Stimulated activated CD8-positive, alpha-beta memory T cell treated with anti-CD3 and anti-CD28 coated beads, Interleukin-7, amount 100 ng/mL, for 4 hours (primary cell): Measurements from ENCODE around the gene RBM22.
"Not testable (repeated sequence)": the region's sequence is repeated elsewhere in the genome, so short reads cannot be mapped to it uniquely, and the experiment has no call there.

ENCODE experiments used
- DNase-seq, 2 donors: peaks; one replicate each; pipeline ENCODE4 v3.0.0-alpha.2; 2020; ENCODE audit warnings: low read depth in 2 of 2

RBM22 gene

DNA sequence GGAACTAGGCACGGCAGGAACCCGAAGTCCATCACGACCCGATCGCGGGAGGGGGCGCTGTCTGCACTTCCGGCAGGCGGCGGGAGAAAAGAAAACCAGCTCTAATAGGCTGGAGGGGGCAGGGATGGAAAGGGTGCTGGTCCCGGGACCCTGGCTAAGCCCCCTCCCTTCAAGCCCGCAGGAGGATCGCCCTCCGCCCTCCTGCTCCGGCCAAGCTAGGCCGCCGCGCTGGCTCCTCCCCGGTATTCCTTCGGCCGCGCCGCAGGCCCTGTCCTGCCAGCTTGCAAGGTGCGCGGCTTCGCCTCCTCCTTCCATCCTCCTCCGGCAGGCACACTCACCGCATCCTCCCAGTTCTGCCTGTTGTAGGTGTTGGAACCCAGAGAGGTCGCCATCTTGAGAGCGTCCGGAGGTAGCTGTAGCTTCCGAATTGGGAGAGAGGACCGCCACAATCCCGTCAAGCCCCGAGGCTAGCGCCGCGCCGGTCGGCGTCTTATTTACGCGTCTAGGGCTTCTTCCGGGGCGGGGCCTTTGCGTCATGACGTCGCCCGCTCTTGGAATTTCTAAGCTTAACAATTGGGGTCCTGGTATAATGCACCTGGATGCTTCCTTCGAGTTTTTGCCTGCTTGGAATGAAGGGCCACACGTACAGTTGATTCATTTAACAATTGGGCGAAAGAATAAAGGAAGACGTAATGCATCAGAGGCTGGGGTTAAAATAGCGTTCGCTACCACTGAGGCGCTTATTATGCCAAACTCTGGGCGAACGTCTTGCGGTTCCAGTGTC lies at the start of gene RBM22:
RBM22 (minus strand) TSS at position 469 of the 784 bp plus-strand sequence; CDS start at position 392, 77 bp downstream.
- peak; percentile 85 to 87 for DNase-seq

DNA sequence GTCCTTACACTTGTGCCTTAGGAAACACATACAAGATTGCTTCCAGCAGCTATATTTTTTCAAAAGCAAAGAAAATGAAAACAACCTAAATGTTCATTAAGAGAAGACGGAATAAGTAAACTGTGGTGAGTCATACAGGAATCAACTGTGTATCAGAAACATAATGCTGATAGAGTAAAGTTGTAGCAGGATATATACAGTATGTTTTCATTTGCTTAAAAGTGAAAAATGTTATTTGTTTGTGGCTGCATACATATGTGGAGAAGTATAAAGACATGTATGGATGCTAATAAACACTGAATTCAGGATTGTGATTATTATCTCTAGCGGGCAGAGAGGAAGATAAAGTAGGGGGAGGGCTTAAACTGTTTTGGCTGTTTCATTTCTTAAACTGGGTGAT lies 49.6 kb upstream of the RBM22 start:
- no peak for DNase-seq

DNA sequence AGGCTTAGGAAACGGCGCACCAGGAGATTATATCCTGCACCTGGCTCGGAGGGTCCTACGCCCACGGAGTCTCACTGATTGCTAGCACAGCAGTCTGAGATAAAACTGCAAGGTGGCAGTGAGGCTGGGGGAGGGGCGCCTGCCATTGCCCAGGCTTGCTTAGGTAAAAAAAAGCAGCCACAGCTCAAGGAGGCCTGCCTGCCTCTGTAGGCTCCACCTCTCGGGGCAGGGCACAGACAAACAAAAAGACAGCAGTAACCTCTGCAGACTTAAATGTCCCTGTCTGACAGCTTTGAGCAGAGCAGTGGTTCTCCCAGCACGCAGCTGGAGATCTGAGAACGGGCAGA lies 42.3 kb upstream of the RBM22 start:
- DNase-seq: not testable (repeated sequence)

DNA sequence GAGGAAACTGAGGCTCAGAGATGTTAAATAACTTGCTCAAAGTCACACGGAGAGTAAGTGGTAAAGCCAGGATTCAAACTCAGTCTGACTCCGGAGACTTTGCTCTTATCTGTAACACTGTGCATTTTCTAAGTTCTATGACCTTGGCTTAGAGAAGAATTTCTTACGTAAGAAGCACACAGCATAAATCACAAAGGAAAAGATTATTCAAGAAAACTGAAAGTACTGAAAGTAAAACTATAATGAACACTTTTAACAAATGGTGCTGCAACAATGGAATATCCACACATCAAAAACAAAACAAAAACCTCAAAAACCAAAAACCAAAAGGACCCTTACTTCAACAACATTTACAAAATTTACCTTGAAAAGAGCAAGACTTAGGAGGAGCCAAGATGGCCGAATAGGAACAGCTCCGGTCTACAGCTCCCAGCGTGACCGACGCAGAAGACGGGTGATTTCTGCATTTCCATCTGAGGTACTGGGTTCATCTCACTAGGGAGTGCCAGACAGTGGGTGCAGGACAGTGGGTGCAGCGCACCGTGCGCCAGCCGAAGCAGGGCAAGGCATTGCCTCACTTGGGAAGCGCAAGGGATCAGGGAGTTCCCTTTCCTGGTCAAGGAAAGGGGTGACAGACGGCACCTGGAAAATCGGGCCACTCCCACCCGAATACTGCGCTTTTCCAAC lies 41.7 kb upstream of the RBM22 start:
- not testable (repeated sequence) for DNase-seq

DNA sequence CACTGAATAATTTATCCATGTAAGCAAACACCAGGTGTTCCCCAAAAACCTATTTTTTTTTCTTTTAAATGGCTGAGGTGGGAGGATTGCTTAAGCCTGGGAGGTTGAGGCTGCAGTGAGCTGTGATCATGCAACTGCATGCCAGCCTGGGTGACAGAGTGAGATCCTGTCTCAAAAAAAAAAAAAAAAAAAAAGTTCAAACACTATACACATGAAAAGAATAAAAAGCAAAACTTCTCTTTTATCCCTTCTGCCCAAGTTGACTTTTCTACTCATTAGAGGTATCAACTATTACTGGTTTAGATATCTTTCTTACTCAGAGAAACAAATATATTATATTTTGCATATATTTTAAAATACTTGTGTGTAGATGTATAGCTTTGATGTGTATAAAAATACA lies 40.1 kb upstream of the RBM22 start:
- no peak for DNase-seq

DNA sequence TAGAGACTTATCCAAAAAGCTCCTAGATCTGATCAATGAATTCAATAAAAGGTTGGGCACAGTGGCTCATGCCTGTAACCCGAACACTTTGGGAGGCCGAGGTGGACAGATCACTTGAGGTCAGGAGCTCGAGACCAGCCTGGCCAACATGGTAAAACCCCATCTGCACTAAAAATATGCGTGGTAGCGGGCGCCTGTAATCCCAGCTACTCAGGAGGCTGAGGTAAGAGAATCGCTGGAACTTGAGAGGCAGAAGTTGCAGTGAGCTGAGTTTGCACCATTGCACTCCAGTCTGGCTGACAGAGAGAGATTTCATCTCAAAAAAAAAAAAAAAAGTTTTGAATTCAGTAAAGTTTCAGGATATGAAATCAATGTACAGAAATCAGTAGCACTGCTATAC lies 38.0 kb upstream of the RBM22 start:
- no peak for DNase-seq

DNA sequence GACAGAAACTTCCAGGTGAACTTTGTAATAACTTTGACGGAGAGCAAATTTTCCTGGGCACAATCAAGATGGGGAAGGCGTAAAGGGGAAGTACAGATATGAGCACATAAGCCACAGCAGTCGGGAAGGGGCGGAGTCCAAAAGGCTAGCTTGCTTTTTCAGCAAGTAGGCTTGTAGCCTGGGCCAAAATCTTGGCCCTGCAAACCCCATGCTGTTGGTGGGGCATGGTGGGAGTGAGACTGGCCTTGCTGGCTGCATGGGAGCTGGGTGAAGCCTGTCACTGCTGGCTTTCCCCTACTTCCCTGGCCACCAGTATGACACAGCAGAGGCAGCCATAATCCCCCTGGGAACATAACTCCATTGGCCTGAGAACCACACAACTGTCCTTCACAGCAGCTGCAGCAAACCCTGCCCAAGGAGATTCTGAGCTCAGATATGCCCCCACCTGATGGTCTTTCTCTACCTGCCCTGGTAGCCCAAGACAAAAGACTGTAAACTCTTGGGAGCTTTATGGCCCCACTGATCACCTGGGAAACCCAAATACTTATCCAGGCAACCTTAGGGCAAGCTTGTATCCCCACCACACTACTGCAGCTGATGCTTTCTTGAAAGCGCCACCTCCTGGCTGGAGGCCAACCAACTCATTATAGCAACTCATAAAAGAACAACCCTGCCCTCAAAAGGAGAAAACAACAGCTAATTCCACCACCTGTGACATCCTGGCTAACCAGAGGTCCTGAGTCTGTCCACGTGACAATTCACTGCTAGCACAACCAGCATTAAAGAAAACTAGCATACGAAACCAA lies 33.9 kb upstream of the RBM22 start:
- no peak for DNase-seq

DNA sequence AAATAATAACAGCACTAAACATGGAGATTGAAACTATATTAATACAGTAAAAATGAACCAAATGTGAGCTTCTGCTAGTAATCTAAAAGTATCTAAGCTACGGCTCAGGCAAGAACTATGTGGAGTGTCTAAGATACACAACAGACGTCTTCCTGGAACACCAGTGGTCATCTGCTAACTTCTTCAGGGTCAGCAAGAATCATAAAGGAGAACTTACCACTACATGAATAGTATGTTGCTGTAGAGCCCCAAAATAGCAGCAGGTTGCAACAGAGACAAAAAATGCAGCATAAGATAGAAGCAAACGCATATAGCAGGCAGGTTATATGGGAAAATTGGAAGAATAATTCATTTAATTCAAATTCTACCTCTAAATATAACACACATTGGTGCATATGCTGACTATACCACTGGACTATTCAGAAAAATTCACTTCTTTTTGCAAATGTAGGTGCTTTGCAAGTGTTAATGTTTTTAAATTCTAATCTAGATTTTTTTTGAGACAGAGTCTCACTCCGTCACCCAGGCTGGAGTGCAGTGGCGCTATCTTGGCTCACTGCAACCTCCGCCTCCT lies 30.9 kb upstream of the RBM22 start:
- DNase-seq: no peak

DNA sequence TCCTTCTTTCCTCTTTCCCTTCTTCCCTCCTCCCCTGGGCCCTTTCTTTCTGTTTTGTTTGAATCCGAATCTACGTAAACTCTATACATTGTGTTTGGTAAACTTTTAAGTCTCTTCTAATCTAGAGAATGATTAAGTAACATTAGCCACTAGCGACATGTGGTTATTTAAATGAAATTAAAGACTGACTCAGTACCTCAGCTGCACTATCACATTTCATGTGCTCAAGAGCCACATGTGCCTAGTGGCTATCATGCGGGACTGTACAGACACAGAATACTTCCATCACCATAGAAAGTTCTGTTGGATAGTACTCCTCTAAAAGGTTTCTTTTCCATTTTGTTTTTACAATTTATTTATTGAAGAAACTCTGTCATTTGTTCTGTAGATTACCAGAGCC lies 29.0 kb upstream of the RBM22 start:
- DNase-seq: no peak

DNA sequence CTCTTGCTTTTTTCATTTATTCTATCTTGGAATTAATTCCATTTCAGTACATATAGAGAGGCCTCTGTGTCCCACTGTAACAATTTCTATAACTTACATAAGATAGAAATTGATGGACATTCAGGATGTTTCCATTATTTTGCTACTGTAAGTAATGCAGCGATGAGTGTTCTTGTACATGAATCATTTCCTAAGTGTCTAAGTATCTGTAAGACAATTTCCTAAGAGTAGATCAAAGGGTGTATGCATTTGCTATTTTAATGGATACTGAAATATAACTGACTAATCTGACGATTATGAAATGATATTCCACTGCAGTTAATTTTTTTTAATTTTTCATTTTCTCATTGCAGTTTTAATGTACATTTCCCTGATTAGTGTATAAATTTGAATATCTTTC lies 23.0 kb upstream of the RBM22 start:
- no peak for DNase-seq

DNA sequence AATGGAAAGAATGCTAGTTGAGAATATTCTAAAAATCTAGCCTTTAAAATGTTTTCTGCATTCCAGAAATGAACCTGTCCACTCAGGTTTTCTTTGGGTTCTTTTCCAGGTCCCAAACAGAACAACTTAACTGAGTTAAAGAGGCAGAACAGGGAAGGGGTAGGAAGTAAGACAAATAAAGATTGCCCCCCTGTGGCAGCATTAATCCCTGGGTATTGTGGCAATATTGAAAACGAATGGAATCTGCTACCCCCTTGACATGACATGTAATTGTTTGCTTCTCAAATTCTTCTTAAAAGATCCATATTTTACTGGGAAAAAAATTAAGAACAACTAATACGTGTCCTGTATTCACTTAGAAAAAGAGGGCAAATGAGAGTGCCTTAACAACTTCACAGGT lies 9.3 kb upstream of the RBM22 start:
- DNase-seq: no peak

DNA sequence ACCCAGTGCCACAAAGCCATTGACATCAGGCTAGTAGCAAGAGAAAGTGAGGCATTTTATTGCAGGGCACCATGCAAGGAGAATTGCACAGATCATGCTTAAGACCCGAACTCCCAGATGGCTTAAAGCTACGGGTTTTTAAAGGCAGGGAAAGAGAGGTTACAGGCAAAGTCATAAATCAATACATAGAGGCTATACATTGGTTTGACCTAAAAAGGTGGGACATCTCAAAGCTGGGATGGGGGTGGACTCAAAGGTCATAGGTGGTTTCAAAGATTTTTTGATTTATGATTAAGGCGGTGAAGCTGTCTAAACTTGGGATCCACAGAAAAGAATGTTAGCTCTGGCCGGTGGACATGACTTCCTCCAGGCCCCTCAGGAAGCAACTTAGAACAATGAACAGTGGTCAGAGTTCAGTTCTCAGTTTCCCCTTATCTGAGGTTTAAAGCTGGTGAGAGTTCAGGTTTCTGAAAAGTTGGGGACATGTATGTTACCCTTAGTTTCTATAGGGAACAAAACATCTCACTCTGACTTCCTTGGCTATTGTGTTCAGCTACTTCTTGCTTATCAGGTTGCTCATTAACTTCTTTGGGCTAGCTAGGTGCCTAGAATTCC lies 6.0 kb upstream of the RBM22 start:
- DNase-seq: no peak

DNA sequence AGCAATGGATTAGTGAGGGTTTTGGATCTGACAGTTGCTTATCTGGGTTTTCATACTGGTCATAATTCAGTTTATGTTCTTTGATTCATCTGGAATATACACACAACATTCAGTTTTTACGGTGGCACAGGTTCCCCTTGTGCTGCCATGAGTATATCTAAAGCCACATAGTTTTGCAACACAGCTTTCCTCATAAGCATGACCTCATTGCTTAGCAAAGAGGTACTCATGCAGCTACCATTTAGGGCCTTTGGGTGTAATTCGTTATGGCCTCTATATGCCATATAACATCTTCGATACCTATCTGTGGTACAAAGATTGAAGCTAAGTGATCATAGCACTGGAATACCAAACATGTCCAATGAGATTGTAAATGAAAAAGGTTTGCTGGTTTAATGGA lies 2.9 kb upstream of the RBM22 start:
- DNase-seq: no peak

DNA sequence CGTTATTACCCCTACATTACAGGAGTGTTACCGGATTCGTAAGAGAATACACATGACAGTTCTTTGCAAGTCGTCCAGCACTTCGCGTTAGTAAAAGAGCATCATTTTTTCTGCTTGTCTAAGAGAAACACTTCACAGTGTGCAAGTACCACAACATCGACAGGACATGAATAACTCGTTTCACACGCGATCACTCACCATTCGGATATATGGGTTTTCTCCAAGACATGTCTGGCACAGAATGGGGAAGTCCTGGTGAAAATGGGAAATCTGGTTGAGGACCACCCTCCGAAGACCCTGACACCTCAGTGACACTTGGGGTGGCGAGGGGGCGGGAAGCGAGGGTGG lies 642 bp downstream of the RBM22 start:
- no peak for DNase-seq

DNA sequence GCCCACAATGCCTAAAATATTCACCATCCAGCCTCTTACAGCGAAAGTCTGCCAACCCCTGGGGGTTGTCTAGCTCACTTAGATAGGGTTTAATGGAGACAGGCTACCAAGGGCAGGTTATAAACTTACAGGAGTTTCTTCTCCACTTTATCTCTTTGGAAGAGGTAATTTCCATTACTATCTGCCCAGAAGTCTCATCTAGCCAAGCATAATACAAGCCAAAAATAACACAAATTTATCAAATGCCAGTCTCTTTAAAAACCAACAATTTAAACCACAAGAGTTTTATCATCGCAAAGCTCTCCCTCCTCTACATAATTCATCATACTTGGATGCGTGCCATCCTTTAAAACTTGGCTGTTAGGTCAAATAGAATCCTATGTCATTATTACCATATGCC lies 6.2 kb downstream of the RBM22 start:
- DNase-seq: no peak

DNA sequence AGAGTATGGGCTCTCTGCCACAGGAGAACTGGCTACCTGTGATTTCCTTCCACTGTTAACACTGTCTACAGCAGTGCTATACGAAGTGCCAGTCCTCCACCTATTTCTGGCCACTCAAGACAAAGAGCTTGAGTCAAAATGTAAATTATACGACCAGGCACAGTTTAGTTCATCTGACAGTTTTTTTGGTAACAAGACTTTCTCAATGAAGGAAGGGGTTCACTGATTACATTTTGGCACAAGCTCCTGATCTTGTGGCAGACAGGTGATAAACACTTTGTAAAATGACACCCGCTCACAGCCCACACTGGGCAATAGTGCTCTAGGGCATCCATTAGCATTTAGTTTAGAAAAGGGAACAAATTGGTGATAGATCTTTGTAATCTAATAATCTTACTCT lies 8.6 kb downstream of the RBM22 start:
- DNase-seq: no peak

DNA sequence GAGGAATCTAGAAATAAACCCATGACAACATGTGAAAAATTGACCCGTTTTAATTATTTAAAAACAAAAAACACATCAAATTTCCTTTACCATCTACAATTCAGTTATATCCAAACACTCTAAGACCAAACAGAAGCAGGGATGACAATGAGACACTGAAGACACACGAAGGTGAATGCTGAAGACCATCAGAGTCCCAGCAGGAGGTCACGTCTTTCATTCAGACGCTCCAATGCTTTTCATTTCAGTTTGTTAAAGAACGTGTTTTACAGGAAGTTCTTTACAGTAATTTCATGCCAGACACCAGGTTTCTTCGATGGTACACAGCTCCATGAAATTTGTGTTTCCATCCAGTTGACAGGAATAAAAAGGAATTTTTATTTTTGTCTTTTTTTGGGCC lies 10.1 kb downstream of the RBM22 start:
- no peak for DNase-seq

DNA sequence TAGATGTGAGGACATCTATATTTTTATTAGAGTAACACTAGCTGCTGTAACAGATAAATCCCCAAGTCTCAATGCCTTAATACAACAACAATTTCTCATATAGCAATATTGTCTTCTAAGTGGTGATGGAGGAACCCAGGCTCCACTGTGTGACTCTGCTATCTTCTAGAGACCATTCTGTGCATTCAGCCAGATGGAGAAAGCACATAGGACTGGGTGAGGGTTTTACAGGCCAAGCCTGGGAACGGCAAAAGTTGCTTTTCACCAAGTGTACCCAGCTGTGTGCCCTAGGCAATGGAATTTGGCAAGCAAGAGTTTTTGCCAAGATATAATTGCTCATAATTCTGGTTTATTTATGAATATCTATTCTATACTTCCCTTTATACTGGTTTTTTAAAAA lies 11.7 kb downstream of the RBM22 start:
- no peak for DNase-seq

DNA sequence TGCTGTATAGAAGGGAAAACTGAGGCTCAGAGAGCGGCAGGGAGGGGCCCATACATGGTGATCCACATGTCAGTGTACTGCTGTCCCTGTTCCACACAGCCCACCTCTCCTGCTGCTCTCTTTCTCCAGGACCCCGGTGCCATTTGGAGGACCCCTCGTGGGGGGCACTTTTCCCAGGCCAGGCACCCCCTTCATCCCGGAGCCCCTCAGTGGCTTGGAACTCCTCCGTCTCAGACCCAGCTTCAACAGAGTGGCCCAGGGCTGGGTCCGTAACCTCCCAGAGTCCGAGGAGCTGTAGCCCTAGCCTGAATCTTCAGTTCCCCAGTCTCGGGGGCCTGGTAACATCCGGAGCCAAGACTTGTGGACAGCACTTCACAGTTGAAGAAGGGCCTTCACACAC lies 24.3 kb downstream of the RBM22 start:
- no peak for DNase-seq

DNA sequence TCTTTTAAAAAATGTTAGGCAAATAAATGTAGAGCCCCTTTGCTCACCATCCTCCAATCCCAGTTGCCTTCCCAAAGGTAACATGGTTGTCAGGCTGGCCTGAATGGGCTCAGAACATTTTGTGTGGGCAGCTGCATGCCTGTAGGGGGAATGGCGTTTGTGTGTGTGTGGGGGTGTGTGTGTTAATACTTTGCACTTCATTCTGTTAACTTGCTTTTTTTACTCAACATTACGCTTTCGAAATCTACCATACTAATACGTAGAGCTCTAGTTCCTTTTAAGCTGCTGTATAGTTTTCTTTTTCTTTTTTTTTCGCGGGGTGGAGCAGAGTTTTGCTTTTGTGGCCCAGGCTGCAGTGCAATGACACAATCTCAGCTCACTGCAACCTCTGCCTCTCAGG lies 25.8 kb downstream of the RBM22 start:
- DNase-seq: no peak

DNA sequence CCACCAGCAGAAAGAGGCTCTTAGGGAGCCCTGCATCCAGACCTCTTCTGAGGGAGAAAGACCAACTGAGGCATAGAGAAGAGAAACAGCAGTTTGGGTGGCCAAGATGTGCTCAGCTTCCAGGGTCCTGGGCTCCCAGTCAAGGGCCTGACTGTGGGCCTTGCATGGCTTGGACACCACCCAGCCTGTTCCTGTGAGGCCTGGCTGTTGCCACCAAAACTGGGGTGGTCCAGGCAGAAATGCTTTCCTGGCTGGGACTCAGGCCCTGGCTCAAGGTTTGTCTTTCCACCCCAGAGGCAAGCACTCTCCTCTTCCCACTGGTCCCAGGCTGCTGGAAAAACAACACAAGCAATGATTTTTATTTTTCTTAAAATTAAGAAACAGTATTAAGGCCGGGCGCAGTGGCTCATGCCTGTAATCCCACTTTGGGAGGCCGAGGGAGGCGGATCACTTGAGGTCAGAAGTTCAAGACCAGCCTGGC lies 26.5 kb downstream of the RBM22 start:
- no peak for DNase-seq

DNA sequence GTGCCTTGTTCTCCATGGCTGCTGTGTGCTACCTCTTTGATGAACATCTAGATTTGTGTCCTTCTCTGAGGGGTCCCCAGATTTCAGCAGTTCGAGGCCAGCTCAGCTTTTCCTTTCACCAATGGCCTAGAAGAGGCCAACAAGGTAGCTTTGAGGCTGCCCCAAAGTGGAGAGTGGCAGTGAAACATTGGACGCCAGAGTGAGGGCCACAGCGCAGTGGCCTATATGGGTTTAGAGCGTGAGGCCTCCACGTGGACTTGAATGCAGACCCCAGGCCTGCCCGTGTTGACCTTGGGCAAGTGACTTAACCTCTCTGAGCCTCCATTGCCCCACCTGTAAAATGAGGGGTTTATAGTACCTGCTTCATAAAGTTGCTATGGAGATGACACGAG lies 28.0 kb downstream of the RBM22 start:
- DNase-seq: no peak
